Measurements from ENCODE around the gene FGF18.

The FGF18 gene

DNA sequence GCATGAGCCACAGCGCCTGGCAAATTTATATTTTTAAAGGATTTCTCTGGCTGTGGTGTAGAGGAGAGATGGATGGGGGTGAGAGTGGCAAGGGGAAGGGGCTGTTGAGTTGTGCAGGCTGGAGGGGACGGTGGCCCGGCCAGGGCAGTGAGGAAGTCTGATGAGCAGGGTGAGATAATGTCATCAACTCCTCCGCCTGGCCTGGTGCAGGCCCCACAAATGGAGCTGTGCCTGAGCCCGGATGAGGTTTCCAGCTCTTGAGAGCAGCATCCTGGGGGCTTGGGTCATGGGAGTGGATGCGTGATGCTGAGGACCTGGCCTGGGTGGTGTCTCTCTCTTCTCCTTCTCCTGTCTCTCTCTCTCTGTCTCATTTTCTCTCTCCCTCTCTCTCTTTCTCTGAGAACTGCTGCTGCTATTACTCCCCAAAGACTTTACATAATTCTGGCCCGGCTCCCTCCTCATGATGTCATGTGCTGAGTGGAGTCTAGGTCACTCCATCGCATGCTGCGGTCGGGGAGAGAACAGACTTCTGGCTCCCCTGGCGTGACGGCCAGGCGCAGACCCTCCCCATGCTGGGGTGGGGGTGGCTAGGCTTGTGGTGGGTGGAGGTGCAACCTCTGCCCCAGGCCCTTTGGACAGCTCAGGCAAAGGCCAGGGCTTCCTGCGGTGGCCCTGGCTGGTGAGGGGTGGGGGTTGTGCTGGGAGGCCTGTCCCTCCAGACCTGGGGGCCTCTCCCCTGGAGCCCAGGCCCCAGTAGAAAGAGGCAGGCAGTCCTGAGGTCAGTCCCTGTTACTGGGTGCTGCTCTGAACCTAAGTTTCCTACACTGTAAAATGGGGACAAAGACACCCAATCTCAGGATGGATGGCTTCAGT is 26.4 kb downstream of the FGF18 start:
- no peak for DNase-seq

DNA sequence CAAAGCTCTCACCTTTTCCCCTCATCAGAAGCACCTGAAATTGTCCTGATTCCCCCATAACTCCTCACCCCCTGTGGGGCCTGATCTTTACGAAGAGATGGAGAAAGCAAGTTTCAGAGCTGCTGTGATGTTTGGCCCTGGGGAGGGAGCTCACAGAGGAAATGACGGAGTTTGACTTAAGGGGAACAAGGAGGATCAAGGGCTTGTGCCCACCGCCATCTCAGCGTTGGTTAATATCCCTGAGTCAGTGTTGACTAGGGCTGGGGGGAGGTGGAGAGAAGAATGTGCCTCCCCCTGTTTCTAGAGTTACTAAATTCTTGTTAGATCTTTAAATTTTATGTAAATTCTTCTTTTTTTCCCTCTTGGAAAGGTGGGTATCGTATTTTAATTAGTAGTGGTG is 27.8 kb downstream of the FGF18 start:
- no peak for DNase-seq

DNA sequence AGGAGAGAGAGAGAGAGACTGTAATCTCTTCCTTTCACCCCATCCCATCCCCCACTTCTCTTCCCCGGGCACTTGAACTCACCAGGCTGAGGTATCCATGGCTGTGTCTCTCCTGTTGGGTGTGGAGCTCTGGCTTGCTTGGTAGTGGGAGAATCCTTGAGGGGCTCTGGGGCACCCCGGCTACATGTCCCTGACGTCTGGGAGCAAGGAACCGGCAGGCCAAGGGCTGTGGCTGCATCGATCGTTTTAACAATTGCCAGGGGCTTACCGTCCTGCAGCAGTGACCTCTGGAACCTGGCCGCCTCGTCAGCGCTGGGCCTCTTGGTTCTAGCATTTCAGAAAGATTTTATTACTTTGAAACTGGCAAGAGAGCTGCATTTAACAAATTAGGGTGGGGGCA is 30.0 kb downstream of the FGF18 start:
- DNase-seq: no peak

DNA sequence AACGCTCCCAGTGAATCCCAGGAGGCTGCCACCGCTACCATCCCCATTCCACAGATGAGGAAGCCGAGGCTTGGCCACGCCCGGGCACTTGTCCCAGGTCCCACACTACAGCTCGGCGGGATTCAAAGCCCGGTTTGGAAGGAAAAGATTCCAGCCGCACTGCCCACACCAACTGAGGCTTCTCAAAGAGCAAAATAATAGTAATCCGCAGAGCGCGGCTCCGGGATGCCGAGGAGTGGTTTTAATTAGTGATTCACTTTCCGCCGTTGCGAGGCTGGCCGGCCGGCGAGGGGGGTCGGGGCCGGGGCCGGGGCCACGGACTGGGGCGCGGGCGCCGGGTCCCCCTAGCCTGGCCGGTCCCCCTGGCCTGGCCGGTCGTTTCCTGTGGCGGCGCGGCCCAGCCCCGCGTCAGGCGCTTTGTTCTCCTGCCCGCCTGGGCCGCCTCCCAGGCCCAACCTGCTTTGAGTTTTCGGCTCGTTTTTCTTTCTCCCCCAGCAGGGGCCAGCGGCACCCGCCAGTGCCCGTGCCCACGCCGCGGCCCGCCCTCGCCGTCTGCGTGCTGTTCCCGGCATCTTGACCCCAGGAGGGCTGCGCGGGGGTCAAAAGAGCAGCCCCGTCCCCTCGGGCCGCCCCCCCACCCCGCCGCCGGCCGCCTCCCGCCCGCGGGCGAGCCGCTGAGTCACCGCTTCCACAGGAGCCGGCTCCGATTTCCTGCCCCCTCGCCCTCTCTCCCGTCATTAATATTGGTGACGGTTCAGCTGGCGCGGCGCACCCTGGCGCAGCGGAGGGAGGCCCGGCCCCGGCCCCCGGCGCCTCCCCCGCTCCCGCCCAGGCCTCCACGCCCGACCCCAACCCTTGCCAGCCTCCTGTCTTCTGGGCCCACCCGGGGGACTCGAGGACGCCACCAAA is 31.2 kb downstream of the FGF18 start:
- DNase-seq: peak; percentile 4

DNA sequence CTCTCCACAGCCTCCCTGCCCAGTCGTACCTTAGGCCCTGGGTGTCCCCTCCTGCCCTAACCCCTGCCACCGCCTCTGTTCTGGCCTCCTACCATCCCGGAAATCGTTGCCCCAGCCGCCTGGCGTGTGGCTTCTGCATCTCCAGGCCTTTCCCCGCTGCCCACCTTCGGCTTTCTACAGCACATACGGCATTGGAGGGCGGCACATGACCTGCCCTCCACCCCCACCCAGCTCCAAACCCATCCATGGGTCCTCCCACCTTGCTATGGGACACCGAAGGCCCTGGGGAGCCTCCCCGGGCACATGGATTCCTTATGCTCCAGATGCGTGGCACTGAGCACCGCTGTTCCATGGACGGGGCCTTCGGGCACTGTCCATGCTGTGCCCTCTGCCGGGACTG is 32.0 kb downstream of the FGF18 start:
- DNase-seq: no peak

DNA sequence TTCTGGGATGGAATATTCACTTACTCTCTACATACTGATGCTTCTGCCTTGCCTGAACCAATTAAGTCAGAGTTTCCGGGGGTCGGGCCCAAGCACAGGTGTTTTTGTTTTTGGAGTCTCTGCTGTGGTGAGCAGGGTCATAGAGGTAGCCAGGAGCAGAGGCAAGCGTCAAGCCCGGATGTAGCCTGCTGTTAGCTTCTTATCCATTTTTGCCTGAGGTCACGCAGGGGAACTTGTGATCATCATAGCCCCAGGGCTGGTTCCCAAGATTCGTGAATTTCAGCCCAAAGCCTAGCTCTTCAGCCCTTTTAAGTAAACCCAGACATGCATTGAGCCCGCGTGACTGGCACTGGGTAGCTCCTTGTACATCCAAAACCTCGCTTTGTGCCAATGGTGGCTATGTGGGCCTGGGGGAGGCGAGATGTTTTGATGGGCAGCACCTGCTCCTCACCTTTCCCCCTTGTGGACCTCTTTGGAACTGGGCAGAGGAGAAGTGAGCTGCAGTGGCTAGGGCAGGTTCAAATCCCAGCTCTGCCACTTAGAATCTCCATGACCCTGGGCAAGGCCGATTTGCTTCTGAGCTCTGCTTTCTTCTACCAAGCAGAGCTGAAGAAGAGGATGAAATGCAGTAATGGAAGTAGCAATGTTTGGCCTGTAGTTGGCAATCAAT is 33.7 kb downstream of the FGF18 start:
- DNase-seq: no peak

DNA sequence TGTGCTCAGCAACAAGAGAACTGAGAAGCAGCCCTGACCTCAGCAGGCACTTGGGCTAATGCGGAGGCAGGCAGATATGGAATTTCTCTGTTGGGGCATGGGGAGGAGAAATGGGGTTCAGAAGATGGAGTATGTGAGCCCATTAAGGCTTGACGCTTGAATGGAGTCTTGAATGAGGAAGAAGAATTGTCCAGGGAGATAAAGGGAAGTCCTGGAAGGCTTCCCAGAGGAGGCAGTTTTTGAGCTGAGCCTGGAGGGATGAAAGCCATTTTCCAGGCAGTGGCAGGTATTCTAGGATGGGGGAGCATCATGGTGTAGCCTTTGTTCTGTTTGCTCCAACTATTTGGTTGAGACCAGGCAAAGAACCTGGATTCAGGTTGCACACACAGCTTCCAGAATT is 34.5 kb downstream of the FGF18 start:
- no peak for DNase-seq

DNA sequence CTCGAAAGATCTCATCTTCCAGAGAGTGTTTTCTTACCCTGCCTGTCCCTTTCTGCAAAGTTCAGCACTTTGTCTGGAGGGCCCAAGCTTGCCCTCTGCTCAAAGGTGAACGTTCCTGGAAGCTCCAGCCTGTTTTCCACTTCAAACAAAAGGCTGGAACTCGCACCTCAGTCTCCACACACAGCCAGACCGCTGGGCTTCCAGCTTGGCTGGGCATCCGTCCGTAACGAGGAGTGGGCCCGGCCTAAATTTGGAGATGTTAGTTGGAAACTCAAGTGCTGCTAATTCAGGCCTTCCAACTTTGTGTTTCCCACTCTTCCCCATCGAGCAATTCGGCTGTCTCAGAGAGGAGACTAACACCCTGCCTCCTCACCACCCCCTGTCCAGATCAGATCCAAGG is 35.1 kb downstream of the FGF18 start:
- no peak for DNase-seq

DNA sequence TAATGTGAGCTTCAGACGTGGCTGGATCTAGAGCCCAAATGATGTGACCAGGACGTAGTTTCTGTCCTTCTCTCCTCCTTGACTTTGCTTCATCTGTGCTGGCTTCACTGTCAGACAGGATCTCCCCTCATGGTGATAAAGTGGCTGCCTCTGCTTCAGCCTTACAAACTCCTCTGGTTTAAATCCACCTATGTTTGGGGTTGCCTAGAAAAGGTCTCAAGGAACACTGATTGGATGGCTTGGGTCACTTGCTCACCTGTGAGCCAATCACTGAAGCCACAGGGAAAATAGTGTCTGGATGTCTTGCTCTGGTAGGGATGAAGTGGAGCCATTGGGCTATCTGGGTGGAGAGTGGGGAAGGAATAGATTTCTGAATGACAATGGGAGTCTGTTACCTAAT is 36.1 kb downstream of the FGF18 start:
- DNase-seq: no peak

DNA sequence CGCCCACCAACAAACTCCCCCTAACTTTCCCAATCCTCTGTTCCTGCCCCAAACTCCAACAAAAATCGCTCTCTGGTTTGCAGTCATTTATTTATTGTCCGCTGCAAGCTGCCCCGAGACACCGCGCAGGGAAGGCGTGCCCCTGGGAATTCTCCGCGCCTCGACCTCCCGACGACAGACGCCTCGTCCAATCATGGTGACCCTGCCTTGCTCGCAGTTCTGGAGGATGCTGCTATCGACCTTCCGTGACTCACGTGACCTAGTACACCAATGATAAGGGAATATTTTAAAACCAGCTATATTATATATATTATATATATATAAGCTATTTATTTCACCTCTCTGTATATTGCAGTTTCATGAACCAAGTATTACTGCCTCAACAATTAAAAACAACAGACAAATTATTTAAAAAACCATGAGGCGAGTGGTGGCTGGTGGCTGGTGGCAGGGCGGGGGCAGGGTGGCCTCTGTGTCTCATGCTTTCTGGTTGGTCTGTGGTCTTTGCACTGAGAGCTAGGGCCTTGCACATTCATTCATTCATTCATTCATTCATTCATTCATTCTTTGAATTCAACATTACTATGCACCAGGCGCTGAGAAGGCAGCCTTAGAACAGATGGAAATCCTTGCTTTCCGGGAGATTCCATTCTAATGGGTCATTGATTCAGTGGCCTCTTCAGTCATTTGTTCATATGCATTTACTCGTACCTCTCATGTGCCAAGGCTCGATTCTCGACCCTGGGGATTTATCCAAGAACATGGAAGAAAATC is 37.9 kb downstream of the FGF18 start:
- no peak for DNase-seq

DNA sequence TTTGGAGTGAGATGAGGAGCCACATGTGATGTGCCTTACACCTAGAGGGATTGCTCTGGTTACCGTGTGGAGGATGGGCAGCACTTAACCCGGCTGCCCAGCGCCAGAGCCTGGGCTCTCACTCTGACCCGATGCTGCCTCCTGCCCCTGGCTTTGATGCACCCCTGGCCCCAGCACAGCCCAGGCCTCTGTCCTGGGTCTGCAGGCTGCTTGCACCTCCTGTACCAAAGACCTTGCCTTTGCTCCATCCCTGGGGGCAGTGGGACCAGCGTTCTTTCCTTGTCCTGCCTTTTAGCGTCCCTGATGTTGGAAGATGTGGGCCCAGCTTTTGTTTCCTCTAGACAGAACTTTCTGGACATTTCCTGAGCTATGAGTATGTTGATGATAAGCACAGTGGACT is 40.4 kb downstream of the FGF18 start:
- no peak for DNase-seq

DNA sequence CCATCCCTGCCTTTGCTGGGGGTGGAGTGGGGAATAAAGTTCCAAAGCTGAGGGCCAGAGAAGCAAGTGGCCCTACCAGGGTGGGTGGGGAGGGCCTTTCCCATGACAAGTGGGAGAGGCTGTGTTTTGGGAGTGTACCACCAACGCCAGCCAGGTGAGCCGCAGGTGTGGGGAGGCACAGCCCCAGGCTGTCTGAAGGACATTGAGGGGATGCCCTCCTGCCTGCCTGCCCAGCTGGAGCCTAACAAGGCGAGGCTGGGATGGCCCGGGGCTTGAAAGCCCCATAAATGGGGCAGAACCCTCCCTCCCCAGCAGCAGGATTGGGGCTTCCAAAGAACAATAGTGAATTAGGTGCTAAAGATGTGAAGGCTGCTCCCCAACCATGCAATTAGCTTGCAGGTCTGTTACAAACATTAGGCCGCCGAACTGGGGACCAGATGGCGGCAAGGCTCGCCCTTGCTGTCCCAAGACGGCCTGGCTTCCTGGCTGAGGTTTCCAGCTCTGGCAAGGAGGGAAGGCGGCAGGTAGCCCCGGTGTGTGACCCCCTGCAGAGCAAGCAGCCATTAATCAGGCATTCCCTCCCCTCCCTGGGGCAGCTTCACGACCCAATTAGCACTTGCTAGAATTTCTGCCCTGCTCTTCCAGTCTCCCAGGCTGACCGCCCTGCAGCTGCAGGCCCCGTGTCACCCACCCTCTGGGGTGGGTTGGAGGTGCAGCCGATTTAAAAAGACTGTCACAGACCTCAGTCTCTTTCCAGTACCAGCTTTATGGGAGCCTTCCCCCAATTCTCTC is 42.9 kb downstream of the FGF18 start:
- DNase-seq: no peak

DNA sequence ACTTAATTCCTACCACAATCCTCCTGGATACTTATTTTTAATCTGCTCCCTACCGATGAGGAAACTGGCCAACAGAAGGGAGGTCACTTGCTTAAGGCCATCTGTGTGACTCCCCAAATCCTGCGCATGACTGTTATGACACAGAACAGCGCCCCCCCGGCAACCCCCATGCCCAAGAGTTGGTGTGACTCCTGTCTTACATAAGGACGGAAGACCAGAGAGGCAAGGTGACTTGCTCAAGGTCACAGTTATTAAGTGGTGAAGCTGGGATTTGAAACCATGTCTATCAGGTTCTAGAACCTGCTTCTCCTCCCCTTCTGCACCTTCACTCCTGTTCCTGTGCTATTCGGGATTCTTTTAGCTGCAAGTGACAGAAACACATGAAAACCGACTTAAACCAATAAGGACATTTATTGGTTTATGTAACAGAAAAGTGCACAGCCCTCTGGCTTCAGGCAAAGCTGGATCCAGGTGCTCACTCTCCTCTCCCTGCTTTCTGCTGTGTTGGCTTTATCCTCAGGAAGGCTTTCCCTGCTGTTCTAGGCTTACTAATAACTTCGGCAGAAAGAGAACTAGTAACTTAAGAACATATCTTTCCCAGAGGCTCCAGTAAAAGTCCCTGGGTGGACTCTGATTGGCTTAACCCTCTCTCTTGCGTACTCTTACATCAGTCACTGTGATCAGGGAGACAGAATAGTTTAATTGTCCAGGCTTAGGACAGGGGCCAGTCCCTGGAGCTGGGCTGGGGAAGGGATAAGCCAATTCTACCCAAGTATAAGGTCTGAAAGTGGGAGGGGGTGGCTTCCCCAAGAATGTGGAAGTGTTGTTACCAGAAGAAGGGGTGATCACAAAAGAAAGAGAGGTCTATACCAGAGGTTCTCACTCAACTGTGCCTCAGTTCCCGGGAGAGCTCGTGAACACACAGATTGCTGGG is 43.7 kb downstream of the FGF18 start:
- DNase-seq: no peak

DNA sequence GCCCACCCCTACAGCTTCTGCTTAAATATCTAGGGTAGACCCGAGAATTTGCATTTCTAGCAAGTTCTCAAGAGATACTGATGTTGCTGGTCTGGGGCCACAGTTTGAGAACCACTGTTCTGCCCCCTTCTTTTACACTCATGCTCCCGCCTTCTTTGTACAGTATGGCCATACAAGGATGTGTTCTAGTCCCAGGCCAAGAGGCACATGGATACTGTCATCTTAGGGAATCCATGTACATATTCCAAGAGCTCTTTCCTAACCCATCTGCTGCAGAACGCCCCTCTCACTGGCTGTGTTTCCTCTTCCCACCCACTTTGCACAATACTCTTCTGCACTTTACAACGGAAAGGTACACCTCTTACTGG is 44.4 kb downstream of the FGF18 start:
- no peak for DNase-seq

DNA sequence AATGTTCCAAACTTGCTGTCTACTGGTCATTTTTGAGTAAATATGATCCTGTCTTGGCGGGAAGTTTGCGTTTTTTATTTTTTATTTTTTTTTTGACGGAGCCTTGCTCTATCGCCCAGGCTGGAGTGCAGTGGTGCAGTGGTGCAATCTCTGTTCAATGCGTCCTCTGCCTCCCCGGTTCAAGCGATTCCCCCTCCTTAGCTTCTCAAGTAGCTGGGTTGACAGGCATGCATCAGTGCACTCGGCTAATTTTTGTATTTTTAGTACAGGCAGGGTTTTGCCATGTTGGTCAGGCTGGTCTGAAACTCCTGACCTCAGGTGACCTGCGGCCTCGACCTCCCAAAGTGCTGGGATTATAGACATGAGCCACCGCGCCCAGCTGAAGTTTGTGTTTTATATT is 45.4 kb downstream of the FGF18 start:
- DNase-seq: no peak

DNA sequence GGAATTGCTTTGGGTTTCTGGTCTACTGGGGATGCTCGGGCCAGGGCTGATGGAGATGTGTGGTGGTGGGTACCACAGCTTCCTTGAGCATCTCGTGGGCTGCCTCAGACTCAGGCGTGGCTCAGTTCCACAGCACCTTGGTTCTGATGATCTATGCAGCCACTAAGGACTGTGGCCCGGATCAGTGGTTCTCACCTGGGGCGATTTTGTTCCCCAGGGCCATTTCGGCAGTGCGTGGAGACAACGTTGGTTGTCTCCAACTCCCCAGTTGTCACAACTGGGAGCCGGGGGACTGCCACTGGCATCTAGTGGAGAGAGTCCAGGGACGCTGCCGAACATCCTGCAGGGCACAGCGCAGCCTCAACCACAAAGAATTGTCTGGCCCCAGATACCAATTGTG is 47.7 kb downstream of the FGF18 start:
- DNase-seq: no peak

DNA sequence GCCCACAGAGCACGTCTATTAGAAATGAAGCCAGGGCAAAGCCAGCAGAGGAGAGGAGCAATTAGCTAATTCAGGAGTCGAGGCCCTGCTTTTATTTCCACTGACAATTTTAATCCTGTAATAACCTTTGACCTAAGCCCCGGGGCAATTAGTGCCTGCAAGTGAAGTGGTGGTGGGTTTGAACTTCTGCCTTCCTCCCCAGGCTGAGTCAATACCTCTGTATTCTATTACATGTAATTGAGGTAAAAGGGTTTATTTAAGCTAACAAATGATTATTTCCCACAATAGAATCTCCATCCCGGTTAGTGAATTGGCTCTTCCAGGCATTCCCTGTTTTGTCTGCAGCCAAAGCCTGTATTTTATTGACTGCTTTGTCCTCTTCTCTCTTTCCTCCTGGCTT is 49.9 kb downstream of the FGF18 start:
- peak; percentile 21 for DNase-seq

DNA sequence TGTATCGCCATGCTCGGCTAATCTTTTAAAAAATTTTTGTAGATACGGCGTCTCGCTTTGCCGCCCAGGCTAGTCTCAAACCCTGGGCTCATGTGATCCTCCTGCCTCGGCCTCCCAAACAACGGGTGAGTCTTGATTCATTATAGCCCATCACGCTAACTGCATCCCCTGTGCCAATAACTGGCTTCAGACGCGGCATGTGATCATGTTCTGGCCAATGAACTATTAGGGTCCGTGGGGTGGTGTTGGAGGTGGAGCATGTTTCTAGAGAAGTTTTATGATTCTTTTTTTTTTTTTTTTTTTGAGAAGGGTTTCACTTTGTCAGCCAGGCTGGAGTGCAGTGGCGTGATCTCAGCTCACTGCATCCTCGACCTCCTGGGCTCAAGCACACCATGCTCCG is 51.0 kb downstream of the FGF18 start:
- no peak for DNase-seq

DNA sequence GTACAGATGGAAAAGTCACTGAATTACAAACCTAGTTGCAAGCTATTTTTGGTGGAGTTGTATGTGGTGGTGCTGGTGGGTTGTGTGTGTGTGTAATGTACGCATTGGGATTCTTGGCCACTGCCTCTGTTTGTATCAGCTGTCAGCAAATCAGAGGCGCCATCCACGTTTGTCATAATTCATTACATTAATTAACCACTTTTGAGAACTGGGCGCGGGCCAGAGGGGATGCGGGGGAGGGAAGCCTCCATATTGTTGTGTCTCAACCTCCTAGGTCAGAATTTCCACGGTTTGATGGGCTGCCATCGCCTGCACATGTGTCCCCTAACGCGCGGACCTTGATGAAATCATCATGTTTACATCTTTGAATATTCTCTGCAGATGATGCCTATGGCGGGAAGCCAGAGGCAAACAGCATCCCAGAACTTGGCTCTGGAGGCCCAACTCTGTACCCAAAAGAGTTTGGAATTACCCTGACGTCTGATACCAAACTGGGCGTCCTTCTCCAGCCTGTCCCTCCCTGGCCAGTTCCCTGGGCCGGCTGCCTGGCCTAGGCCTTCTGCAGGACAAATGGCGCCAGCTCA is 54.9 kb downstream of the FGF18 start:
- no peak for DNase-seq

DNA sequence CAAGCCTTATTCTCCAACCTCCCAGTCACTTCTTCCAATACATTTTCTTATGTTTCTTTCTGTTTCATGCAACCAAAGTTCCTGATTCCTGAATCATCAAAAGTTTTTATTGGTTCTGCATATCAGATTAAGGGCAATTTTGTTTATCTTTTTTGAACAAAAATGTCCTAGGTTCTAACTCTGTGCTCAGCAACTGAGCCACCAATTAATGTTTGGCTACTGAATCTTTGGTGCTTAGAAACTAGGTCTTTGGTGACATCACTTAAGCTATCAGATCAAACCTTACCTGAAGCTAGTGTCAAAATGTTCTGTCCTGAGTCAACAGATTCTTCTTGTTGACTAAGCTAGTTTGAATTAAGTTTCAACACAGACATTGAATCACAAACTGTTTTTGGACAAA is 56.1 kb downstream of the FGF18 start:
- no peak for DNase-seq

Measured in NCI-H2029 treated with DMSO at 0.1 percent for 48 hours (cell line).